Endothelial cell (in vitro differentiated cells): ENCODE results near the gene RNF215. TPM values are rescaled to one million over a fixed set of nuclear protein-coding genes. Genes with fewer than 3 reads are reported as not detected.

Experiments used
- DNase-seq: peaks from one replicate; pipeline ENCODE4 v3.0.0; 2021; ENCODE audit warnings: low spot score
- H3K27ac Mint-ChIP-seq: one replicate; pipeline ENCODE4 v1.8.0; 2021; ENCODE audit warnings: mixed read lengths, inconsistent platforms; ENCODE audit not compliant: unreplicated experiment
- H3K27me3 Mint-ChIP-seq: one replicate; pipeline ENCODE4 v1.8.0; 2021; ENCODE audit warnings: mild to moderate bottlenecking, moderate library complexity, mixed read lengths, inconsistent platforms; ENCODE audit not compliant: unreplicated experiment
- H3K36me3 Mint-ChIP-seq: one replicate; pipeline ENCODE4 v1.8.0; 2021; ENCODE audit warnings: mild to moderate bottlenecking, low read depth, mixed read lengths, inconsistent platforms; ENCODE audit not compliant: unreplicated experiment
- H3K4me1 Mint-ChIP-seq: one replicate; pipeline ENCODE4 v1.8.0; 2021; ENCODE audit warnings: mild to moderate bottlenecking, mixed read lengths, inconsistent platforms; ENCODE audit not compliant: unreplicated experiment
- H3K4me3 Mint-ChIP-seq: one replicate; pipeline ENCODE4 v1.8.0; 2021; ENCODE audit warnings: mild to moderate bottlenecking, mixed read lengths, inconsistent platforms; ENCODE audit not compliant: unreplicated experiment
- H3K9me3 Mint-ChIP-seq: one replicate; pipeline ENCODE4 v1.8.0; 2021; ENCODE audit warnings: mixed read lengths, inconsistent platforms; ENCODE audit not compliant: unreplicated experiment
- CTCF ChIP-seq: fragments of 200-600 bp; sonication (generic); IDR thresholded peaks from one replicate; pipeline ENCODE4 v1.5.0; 2021; ENCODE audit warnings: antibody characterized with exemption; ENCODE audit not compliant: unreplicated experiment
- total RNA-seq: library from RNA; stranded (reverse); fragmentation: NEBNext Ultra II Directional; extraction: Animal tissue kit (Norgen Biotek cat#: 25700); gene quantifications from one replicate; pipeline ENCODE4 v1.2.1, GENCODE V29; 2021; ENCODE audit not compliant: unreplicated experiment

The RNF215 gene
- total RNA-seq, 1 donor from 2014 or later = 39.1 TPM

- no peaks in the 10 kb centered on the region for H3K9me3 Mint-ChIP-seq
- H3K27me3 Mint-ChIP-seq = peaks cover under 1% of the 10 kb centered on the region
- TF ChIP-seq CTCF = no peak
- no peak overlapping the region for H3K4me3 Mint-ChIP-seq
- H3K27ac Mint-ChIP-seq = no peak overlapping the region
- H3K36me3 Mint-ChIP-seq = peaks cover 36% of the 10 kb centered on the region
- no peaks in the 10 kb centered on the region for H3K4me1 Mint-ChIP-seq
- no peak for DNase-seq
These were observed 54.7 kb downstream of the RNF215 start for GRCh38 chr22:30332551-30332950.

Other genes starting within 250 kb of the RNF215 start
- gene LIF, start 140.7 kb downstream of the RNF215 start, total RNA-seq = 0.23 TPM
- not detected for gene OSM, start 120.6 kb downstream of the RNF215 start, total RNA-seq
- 17.2 TPM for gene CASTOR1, start 97.9 kb downstream of the RNF215 start, total RNA-seq
- gene TBC1D10A, start 60.5 kb downstream of the RNF215 start, total RNA-seq = 7.9 TPM
- gene SF3A1, start 30.5 kb downstream of the RNF215 start, total RNA-seq = 139 TPM
- 3.3 TPM for gene CCDC157, start 30.4 kb downstream of the RNF215 start, total RNA-seq
- gene SEC14L2, start 9.6 kb upstream of the RNF215 start, total RNA-seq = 3.9 TPM
- gene MTFP1, start 38.4 kb upstream of the RNF215 start, total RNA-seq = 30.2 TPM
- not detected for gene SEC14L3, start 84.6 kb upstream of the RNF215 start, total RNA-seq
- gene SEC14L4, start 118.3 kb upstream of the RNF215 start, total RNA-seq = 1.0 TPM
- gene SEC14L6, start 159.3 kb upstream of the RNF215 start, total RNA-seq = 1.4 TPM
- 3.0 TPM for gene GAL3ST1, start 187.3 kb upstream of the RNF215 start, total RNA-seq
- 84.0 TPM for gene PES1, start 204.5 kb upstream of the RNF215 start, total RNA-seq
- gene TCN2, start 219.8 kb upstream of the RNF215 start, total RNA-seq = 59.5 TPM
- 8.4 TPM for gene SLC35E4, start 248.4 kb upstream of the RNF215 start, total RNA-seq